ENCODE data around the gene HOXA4.

The HOXA4 gene

GRCh38 chr7:27150568-27151340 is 20.2 kb upstream of the HOXA4 start:
- peak; percentile 97 for TF ChIP-seq CTCF (IDR thresholded peaks at IDR 0.05; ENCODE audit: extremely low read depth, missing control alignments)
- peak; percentile 92 for DNase-seq (ENCODE audit: low spot score)

GRCh38 chr7:27149842-27150567 is 19.4 kb upstream of the HOXA4 start:
- DNase-seq (ENCODE audit: low spot score): no peak
- TF ChIP-seq CTCF (IDR thresholded peaks at IDR 0.05; ENCODE audit: extremely low read depth, missing control alignments): no peak

GRCh38 chr7:27148756-27149641 is 18.4 kb upstream of the HOXA4 start:
- TF ChIP-seq CTCF (IDR thresholded peaks at IDR 0.05; ENCODE audit: extremely low read depth, missing control alignments): no peak
- no peak for DNase-seq (ENCODE audit: low spot score)

GRCh38 chr7:27148031-27148755 is 17.6 kb upstream of the HOXA4 start:
- no peak for TF ChIP-seq CTCF (IDR thresholded peaks at IDR 0.05; ENCODE audit: extremely low read depth, missing control alignments)
- DNase-seq (ENCODE audit: low spot score): no peak

GRCh38 chr7:27147199-27148030 is 16.9 kb upstream of the HOXA4 start, which contains the start of gene HOXA6:
Gene HOXA6 (minus strand): TSS chr7:27147774. CDS start chr7:27147749, 25 bp downstream.
- TF ChIP-seq CTCF (IDR thresholded peaks at IDR 0.05; ENCODE audit: extremely low read depth, missing control alignments): no peak
- DNase-seq (ENCODE audit: low spot score): no peak

GRCh38 chr7:27146491-27147198 is 16.1 kb upstream of the HOXA4 start:
- no peak for DNase-seq (ENCODE audit: low spot score)
- no peak for TF ChIP-seq CTCF (IDR thresholded peaks at IDR 0.05; ENCODE audit: extremely low read depth, missing control alignments)

Measured in GM20000 (cell line).